Measurements from ENCODE around the gene AFG1L. TPM values are rescaled to one million over a fixed set of nuclear protein-coding genes. Genes with fewer than 3 reads are reported as not detected.

AFG1L gene
- total RNA-seq, 2 experiments from 2014 or later, result 4.0 to 7.5 TPM

DNA sequence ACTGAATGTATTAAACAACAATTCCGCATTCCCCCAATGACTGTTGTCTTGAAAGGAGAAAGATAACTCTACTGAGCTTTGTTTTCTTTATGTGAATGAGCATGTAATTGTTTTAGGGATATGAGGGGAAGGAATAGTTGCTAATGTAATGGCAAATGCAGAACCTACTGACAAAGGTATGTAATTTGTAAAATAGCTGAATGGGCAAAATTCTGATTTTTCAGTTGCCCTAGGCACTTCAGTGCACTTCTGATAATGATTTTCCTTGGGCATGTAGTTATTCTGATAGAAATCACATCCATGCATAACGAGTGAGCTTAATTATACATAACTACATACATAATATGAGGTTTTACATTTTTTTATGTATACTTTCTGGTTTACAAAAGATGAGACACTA lies 212.5 kb downstream of the AFG1L start:
- no peak overlapping the region for H3K27ac Mint-ChIP-seq
- POLR2A ChIA-PET, result no interaction called here
- no peaks in the 10 kb centered on the region for H3K36me3 Mint-ChIP-seq (ENCODE audit: low read depth)
- no peaks in the 10 kb centered on the region for H3K27me3 Mint-ChIP-seq (ENCODE audit: low read depth)
- DNase-seq (no peak), ATAC-seq (no peak)
- H3K4me3 Mint-ChIP-seq, result no peak overlapping the region
- H3K4me1 Mint-ChIP-seq (ENCODE audit: low read depth), result peaks cover 3% of the 10 kb centered on the region
- H3K9me3 Mint-ChIP-seq (ENCODE audit: insufficient read depth), result no peaks in the 10 kb centered on the region
- CTCF ChIA-PET, result interaction anchor here (0.9 to 1.4 kb wide), 2 partner anchors 10 to 15 kb away, joined by 5 read pairs; no protein-coding TSS in a partner anchor

- peaks cover 2% of the 10 kb centered on the region for H3K36me3 Mint-ChIP-seq (ENCODE audit: low read depth)
- H3K9me3 Mint-ChIP-seq (ENCODE audit: insufficient read depth), result no peaks in the 10 kb centered on the region
- ChIA-PET CTCF (interaction anchor here (1.0 kb wide), 1 partner anchor 10 kb away, joined by 3 read pairs; no protein-coding TSS in a partner anchor), POLR2A (no interaction called here)
- H3K27ac Mint-ChIP-seq, result no peak overlapping the region
- H3K4me3 Mint-ChIP-seq, result no peak overlapping the region
- DNase-seq (no peak), ATAC-seq (no peak)
- no peaks in the 10 kb centered on the region for H3K27me3 Mint-ChIP-seq (ENCODE audit: low read depth)
- H3K4me1 Mint-ChIP-seq (ENCODE audit: low read depth), result no peaks in the 10 kb centered on the region
These were observed 215.8 kb downstream of the AFG1L start for GRCh38 chr6:108510461-108511319.

GRCh38 chr6:108518714-108519576 lies 224.1 kb downstream of the AFG1L start:
- ChIA-PET CTCF (interaction anchor here (1.0 kb wide), 1 partner anchor 27 kb away, joined by 3 read pairs; no protein-coding TSS in a partner anchor), POLR2A (no interaction called here)
- Mint-ChIP-seq H3K4me1 (ENCODE audit: low read depth) (no peaks in the 10 kb centered on the region), H3K36me3 (ENCODE audit: low read depth) (peaks cover under 1% of the 10 kb centered on the region), H3K27ac (no peak overlapping the region), H3K4me3 (no peak overlapping the region), H3K9me3 (ENCODE audit: insufficient read depth) (no peaks in the 10 kb centered on the region), H3K27me3 (ENCODE audit: low read depth) (peaks cover 2% of the 10 kb centered on the region)
- ATAC-seq (no peak), DNase-seq (peak; percentile 37)

DNA sequence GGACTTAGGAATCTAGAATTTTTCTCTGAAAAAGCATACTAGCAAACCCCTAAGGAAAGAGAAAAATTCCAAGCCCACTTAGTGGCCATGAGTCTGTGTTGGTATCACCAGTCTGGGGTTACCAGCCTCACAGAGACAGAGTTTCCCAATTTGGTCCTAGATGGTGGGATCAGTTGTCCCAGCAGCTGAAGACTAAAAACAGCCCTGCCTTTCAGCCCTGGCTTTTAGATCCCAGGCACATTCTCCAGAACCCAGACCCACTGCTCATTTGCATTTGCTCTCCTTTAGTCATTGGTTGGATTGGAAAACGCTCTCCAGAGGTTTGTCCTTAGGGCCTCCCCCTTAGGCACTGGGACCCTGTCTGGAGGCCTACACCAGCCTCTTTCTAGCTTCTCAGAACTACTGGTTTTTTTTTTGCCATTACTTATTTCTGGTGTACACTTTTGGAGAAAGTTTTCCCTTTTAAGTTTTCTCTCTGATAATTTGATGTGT lies 226.8 kb downstream of the AFG1L start:
- Mint-ChIP-seq H3K9me3 (ENCODE audit: insufficient read depth) (no peaks in the 10 kb centered on the region), H3K4me3 (no peak overlapping the region), H3K36me3 (ENCODE audit: low read depth) (no peaks in the 10 kb centered on the region), H3K4me1 (ENCODE audit: low read depth) (no peaks in the 10 kb centered on the region), H3K27me3 (ENCODE audit: low read depth) (no peaks in the 10 kb centered on the region), H3K27ac (no peak overlapping the region)
- DNase-seq, result no peak
- ChIA-PET CTCF (interaction anchor here (1.2 to 1.4 kb wide), 2 partner anchors 12 to 541 kb away, joined by 3 to 5 read pairs; no protein-coding TSS in a partner anchor), POLR2A (no interaction called here)
- no peak for ATAC-seq

DNA sequence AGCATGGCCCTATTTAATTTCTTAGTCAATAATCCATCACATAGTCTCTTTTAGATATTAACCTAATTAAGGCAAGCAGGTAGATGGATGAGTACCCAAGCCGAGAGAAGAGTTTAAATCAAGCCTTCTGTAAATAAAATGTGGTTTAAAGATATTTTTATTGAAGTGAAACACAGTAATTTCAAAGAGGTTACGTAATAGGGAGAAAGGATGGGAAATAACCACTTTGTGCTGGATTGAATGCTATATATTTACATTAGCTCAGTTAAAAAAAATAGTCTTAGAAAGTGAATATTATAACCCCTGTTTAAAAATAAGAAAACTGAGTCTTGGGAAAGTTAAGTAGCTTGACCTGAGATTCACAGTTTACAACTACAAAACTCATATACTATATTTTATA lies 228.8 kb downstream of the AFG1L start:
- ATAC-seq (no peak), DNase-seq (no peak)
- Mint-ChIP-seq H3K9me3 (ENCODE audit: insufficient read depth) (no peaks in the 10 kb centered on the region), H3K36me3 (ENCODE audit: low read depth) (no peaks in the 10 kb centered on the region), H3K27me3 (ENCODE audit: low read depth) (no peaks in the 10 kb centered on the region), H3K27ac (no peak overlapping the region), H3K4me3 (no peak overlapping the region), H3K4me1 (ENCODE audit: low read depth) (no peaks in the 10 kb centered on the region)
- POLR2A ChIA-PET, result interaction anchor here (0.5 kb wide), 1 partner anchor 228 kb away, joined by 3 read pairs; no protein-coding TSS in a partner anchor
- CTCF ChIA-PET, result interaction anchor here (1.2 to 2.3 kb wide), 4 partner anchors 12 to 411 kb away, joined by 3 to 9 read pairs (median 4); no protein-coding TSS in a partner anchor

DNA sequence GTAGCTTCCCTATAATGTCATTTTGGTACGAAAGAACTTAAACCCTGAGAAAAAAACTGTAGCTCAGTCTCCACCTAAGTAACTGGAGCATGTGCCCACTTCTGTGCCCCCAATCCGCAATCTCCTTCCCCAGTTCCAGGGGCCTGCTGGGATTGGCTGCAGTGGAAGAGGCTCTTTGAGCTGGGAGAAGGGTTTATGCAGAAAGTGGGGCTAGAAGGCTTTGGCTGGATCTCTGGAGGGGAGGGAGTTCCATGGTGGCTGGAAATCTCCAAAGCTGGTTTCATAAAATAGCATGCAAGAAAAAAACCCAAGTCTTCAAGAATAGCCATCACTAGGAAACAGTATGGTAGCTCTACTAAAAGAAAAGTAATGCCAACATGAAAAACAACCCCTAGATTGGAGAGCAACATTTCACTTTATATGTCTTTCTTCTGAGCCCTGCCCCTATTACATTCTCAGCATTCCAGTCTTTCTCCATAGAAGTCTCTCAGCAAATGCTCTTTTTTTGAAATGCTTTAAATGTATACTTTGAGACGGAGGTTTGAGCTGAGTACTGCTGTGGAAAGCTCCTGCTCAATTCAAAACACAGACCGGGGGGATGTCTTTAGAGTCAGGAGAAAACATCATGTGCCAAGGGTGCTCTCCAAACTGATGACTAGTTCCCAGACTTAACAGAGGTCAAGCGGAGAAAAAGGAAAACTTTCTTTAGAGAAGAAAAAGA lies 229.8 kb downstream of the AFG1L start:
- no peaks in the 10 kb centered on the region for H3K36me3 Mint-ChIP-seq (ENCODE audit: low read depth)
- no peaks in the 10 kb centered on the region for H3K4me1 Mint-ChIP-seq (ENCODE audit: low read depth)
- ChIA-PET POLR2A (interaction anchor here (0.5 to 0.6 kb wide), 2 partner anchors 229 to 559 kb away, joined by 3 read pairs; no protein-coding TSS in a partner anchor), CTCF (interaction anchor here (0.9 to 2.3 kb wide), 7 partner anchors 11 to 549 kb away, joined by 3 to 9 read pairs (median 3); no protein-coding TSS in a partner anchor)
- no peak overlapping the region for H3K27ac Mint-ChIP-seq
- H3K27me3 Mint-ChIP-seq (ENCODE audit: low read depth), result no peaks in the 10 kb centered on the region
- DNase-seq (no peak), ATAC-seq (no peak)
- H3K9me3 Mint-ChIP-seq (ENCODE audit: insufficient read depth), result no peaks in the 10 kb centered on the region
- H3K4me3 Mint-ChIP-seq, result no peak overlapping the region

DNA sequence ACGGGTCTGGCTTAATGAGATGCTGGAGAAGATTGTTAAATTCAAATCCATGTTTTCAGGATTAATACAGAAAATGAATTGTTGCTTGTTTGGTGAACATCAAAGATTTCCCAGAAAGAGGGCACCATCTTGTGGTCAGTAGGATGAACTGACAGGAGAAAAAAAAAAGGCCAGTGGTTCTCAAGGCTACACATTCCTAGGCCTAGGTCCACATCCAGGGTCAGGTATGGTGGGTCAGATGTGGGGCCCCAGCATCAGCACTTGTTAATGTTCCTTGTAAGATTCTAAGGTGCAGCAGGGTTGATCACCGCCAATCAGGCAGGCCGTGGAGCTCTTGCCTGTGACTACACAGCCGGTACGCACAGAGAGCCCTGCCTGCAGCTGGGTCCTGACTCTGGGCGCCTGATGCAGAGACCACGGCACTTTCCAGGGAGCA lies 231.9 kb downstream of the AFG1L start:
- ChIA-PET POLR2A (interaction anchor here (0.7 kb wide), 1 partner anchor 361 kb away, joined by 5 read pairs; the partner anchor contains the start of gene NR2E1), CTCF (interaction anchor here (0.7 kb wide), 1 partner anchor 359 kb away, joined by 3 read pairs; no protein-coding TSS in a partner anchor)
- Mint-ChIP-seq H3K9me3 (ENCODE audit: insufficient read depth) (no peaks in the 10 kb centered on the region), H3K27ac (no peak overlapping the region), H3K4me1 (ENCODE audit: low read depth) (no peaks in the 10 kb centered on the region), H3K4me3 (no peak overlapping the region), H3K36me3 (ENCODE audit: low read depth) (no peaks in the 10 kb centered on the region), H3K27me3 (ENCODE audit: low read depth) (no peaks in the 10 kb centered on the region)
- DNase-seq (no peak), ATAC-seq (peak; percentile 33)

DNA sequence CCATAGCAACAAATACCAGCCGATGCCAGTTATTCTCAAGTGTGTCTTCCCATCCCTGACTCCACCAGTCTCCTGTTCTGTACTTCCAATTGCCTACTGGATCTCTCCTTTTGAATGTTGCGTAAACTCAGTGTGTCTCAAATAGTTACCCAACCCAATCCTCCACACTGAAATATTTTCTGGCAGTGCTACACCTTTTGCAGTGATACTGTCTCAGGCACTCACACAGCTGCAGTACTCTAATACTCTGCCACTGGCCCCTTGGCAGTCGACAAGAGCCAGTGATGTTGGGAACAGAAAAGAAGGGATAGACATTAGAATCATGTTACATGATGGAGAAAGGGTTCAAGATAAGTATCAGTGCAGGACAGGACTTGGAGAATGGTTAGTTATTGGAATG lies 234.0 kb downstream of the AFG1L start:
- Mint-ChIP-seq H3K4me1 (ENCODE audit: low read depth) (no peaks in the 10 kb centered on the region), H3K27ac (no peak overlapping the region), H3K36me3 (ENCODE audit: low read depth) (no peaks in the 10 kb centered on the region), H3K9me3 (ENCODE audit: insufficient read depth) (no peaks in the 10 kb centered on the region), H3K4me3 (no peak overlapping the region), H3K27me3 (ENCODE audit: low read depth) (peaks cover 4% of the 10 kb centered on the region)
- ATAC-seq, result no peak
- DNase-seq, result no peak
- ChIA-PET POLR2A (no interaction called here), CTCF (interaction anchor here (0.6 to 1.8 kb wide), 5 partner anchors 13 to 422 kb away, joined by 3 to 4 read pairs (median 3); no protein-coding TSS in a partner anchor)

GRCh38 chr6:108531332-108531731 lies 236.5 kb downstream of the AFG1L start:
- Mint-ChIP-seq H3K4me3 (no peak overlapping the region), H3K27ac (no peak overlapping the region), H3K36me3 (ENCODE audit: low read depth) (no peaks in the 10 kb centered on the region), H3K4me1 (ENCODE audit: low read depth) (no peaks in the 10 kb centered on the region), H3K27me3 (ENCODE audit: low read depth) (peaks cover 4% of the 10 kb centered on the region), H3K9me3 (ENCODE audit: insufficient read depth) (no peaks in the 10 kb centered on the region)
- DNase-seq (no peak), ATAC-seq (no peak)
- CTCF ChIA-PET, result interaction anchor here (1.1 to 1.3 kb wide), 2 partner anchors 11 to 15 kb away, joined by 3 read pairs; no protein-coding TSS in a partner anchor
- POLR2A ChIA-PET, result no interaction called here

DNA sequence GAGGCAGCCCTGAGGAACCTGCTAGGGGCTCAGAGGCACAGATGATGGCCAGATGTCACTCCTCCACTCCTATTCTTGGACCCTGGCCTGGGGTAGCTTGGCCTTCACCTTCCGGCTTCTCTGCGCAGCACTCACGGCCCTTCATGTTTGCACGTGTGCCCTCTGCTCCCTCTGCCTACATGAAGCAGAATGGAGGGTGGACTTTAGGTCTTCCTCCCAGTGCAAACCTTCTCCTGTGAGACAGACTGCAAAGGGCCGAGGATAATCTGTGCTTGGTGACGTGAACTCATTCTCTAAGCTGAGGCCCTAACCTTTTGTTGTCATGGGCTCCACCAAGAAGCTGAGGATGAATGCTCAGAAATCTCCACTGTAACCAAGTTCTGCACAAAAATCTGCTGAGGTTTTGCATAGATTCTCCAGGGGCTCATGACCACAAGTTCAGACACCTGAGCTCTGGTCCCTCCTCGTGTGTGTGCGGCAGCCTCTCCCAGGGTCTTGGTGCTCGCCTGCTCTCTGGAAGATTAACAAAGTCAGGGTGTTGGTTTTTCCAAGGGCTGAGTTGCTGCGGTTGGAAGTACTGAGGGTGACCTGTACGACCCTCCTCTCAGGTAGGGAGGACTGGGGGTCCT lies 240.4 kb downstream of the AFG1L start:
- Mint-ChIP-seq H3K4me3 (no peak overlapping the region), H3K36me3 (ENCODE audit: low read depth) (no peaks in the 10 kb centered on the region), H3K27ac (no peak overlapping the region), H3K27me3 (ENCODE audit: low read depth) (peaks cover 7% of the 10 kb centered on the region), H3K4me1 (ENCODE audit: low read depth) (no peaks in the 10 kb centered on the region), H3K9me3 (ENCODE audit: insufficient read depth) (peaks cover 2% of the 10 kb centered on the region)
- POLR2A ChIA-PET, result interaction anchor here (0.5 kb wide), 1 partner anchor 1186 kb away, joined by 3 read pairs; no protein-coding TSS in a partner anchor
- ATAC-seq, result no peak
- CTCF ChIA-PET, result interaction anchor here (1.1 kb wide), 1 partner anchor 11 kb away, joined by 3 read pairs; no protein-coding TSS in a partner anchor
- DNase-seq, result no peak
